Measurements from ENCODE around the gene IL22RA1.

DNA sequence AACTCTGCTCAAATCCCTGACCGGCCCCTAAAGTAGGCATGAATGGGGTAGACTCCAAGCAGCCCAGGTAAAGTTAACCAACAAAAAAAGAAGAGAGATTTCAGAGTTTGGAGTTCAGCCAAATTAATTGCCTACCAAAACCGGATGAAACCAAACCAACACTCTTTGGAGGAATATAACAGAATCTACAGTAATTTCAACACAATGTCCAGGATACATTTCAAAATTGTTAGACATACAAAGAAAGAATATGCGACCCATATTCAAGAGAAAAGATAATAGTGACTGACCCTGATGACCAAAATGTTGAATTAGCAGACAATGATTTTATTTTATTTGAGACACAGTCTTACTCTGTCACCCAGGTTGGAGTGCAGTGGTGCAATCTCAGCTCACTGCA, 12.6 kb downstream of the IL22RA1 start:
- TF ChIP-seq, protein P1, sequence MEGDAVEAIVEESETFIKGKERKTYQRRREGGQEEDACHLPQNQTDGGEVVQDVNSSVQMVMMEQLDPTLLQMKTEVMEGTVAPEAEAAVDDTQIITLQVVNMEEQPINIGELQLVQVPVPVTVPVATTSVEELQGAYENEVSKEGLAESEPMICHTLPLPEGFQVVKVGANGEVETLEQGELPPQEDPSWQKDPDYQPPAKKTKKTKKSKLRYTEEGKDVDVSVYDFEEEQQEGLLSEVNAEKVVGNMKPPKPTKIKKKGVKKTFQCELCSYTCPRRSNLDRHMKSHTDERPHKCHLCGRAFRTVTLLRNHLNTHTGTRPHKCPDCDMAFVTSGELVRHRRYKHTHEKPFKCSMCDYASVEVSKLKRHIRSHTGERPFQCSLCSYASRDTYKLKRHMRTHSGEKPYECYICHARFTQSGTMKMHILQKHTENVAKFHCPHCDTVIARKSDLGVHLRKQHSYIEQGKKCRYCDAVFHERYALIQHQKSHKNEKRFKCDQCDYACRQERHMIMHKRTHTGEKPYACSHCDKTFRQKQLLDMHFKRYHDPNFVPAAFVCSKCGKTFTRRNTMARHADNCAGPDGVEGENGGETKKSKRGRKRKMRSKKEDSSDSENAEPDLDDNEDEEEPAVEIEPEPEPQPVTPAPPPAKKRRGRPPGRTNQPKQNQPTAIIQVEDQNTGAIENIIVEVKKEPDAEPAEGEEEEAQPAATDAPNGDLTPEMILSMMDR (IDR thresholded peaks at IDR 0.05): no peak
- TF ChIP-seq POLR2A (IDR thresholded peaks at IDR 0.05): no peak
